ENCODE data around the gene EID2B.

Gene EID2B

DNA sequence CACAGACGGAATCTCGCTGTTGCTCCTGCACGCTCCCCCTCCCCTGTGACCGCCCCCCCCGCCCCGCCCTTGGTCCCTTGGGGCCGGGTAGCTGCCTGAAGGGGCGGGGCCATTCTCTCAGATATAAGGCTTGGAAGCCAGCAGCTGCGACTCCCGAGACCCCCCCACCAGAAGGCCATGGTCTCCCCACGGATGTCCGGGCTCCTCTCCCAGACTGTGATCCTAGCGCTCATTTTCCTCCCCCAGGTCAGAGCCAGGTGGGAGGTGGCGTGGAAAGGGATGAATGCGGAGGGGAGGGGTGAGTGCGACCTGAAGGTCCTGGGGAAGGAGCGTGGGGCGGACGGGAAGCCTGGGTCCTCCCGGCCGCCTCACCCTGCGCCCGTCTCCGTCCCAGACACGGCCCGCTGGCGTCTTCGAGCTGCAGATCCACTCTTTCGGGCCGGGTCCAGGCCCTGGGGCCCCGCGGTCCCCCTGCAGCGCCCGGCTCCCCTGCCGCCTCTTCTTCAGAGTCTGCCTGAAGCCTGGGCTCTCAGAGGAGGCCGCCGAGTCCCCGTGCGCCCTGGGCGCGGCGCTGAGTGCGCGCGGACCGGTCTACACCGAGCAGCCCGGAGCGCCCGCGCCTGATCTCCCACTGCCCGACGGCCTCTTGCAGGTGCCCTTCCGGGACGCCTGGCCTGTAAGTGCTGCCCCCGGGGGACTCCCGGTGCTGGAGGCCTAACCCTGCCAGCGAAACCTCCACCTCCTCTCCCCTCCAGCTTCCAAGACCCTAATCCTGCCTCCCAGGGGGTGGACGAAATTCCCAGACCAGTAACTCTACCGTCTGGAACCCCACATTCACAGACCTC lies 33.6 kb downstream of the EID2B start, which contains the start of gene DLL3:
TSS of gene DLL3 (plus strand) at position 150 of the 845 bp plus-strand sequence. CDS start at position 178, 28 bp downstream.
- DNase-seq, result no peak

DNA sequence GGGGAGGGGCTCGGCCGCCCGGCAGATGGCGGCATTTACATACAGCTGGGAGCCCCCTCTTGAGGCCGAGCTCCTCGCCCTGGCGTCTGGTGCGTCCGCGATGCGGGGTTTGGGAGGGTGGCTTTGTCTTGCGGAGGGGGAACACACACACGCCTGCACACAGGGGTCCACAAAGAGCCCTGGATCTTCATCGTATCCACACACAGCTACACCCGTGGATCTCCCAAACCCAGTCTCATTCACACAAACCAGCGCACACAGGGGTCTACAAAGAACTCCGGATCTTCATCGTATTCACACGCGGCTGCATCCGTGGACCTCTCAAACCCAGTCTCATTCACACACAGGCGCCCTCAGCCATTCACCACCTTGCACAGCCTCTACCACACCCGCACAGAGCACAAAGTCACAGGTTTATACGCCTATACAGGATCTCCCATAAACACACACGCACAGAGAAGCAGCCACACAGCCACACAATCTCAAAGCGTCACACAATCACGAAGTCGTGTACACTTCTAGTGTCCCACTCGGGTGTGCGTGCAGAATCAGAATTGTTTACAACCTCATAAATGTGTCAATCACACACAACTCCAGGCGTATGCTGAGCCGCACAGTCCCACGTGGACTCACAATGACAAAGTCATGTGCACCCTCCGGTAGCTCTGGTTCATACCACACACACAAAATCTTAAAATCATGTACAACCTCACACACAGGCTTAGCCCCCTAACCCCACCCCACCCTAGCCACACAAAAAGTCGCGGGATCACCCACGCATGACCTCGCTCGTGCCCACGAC lies 34.5 kb downstream of the EID2B start:
- DNase-seq, result no peak

DNA sequence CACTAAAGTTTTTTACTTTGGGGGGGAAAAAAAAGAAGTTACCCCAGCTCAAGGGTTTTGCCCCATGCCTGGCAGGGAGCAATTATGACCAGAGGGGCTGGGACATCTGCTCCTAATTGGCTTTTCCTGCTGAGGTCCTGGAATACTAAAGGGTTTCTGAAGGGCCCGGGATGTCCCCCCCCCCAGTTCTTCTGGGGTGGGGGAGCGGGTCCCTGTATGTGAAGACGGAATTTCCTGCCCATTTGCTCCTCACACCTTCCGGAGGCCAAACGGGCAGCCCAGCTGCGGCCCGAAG lies 35.0 kb downstream of the EID2B start:
- no peak for DNase-seq

DNA sequence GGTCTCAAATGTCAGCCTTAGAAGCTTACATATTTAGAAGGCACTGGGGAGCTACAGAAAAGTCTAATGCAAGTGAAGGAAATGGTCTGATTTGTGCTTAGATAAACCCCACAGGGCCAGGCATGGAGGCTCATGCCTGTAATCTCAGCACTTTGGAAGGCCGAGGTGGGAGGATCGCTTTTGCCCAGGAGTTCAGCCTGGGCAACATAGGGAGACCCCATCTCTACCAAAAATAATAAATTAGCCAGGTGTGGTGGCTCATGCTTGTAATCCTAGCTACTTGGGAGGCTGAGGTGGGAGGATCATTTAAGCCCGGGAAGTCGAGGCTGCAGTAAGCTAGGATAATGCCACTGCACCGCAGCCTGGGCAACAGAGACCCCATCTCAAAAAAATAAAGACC lies 36.6 kb downstream of the EID2B start:
- no peak for DNase-seq

DNA sequence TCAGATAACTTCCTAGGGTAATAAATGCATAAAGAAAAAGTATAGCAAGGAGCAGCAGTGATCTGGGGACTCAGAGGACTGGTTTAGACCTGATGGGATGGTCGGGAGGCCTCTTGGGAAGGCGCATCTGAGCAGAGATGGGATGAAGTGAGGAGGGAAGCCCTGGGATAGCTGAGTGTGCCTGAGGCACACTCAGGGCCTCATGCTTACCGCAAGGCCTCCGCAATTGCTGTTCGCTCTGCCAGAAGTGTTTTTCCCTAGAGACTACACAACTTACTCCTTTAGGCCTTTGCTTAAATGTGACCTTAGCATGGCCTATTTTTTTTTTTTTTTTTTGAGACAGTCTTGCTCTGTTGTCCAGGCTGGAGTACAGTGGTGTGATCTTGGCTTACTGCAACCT lies 38.0 kb downstream of the EID2B start:
- DNase-seq, result no peak

DNA sequence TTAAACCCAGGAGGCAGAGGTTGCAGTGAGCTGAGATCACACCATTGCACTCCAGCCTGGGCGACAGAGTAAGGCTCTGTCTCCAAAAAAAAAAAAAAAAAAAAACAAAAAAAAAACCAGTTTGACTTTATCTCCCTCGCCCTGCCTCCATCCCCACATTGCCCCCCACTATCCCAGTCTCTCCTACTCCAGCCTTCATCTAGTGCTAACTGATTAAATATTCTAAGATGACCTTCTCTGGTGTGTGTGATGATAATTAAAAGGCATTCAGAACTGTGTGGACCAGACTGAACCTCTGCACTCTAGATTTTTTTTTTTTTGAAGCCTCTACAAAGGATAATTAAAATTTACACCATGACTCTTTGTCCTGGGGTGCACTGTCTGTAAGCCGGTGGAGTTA lies 39.9 kb downstream of the EID2B start:
- DNase-seq, result no peak

DNA sequence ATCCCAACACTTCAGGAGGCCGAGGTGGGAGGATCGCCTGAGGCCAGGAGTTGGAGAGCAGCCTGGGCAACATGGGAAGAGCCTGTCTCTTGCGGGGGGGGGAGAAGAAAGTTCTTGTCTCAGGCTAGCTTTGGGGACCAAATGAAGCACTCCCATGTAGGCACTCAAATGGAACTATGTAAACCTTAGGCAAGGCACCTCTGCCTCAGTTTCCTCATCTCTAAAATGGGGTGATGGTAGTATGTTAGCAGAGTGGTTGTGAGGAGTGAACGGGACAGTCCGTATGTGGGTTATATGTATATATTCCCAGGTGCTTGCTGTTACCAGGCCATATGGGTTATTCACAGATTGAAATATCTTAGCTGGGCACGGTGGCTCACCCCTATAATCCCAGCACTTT lies 40.4 kb downstream of the EID2B start:
- DNase-seq, result no peak

DNA sequence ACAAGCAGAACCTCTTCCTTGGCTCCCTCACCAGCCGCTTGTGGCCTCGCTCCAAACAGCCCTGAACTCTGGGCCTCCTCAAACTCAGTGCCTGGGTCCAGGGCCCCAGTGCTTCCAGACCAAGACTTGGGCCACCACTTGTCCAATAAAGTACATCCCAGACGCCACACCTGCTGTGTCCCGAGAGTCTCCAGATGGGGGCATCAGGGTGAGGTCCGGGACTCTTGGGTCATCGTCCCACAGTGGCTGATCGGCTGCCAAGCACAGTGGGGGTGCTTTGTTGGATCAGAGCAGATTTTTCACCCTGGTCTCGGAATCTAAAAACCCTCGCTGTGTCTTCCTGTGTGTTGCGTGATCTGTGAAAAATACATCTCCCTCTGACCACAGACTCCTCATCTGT lies 42.9 kb downstream of the EID2B start:
- DNase-seq, result no peak

DNA sequence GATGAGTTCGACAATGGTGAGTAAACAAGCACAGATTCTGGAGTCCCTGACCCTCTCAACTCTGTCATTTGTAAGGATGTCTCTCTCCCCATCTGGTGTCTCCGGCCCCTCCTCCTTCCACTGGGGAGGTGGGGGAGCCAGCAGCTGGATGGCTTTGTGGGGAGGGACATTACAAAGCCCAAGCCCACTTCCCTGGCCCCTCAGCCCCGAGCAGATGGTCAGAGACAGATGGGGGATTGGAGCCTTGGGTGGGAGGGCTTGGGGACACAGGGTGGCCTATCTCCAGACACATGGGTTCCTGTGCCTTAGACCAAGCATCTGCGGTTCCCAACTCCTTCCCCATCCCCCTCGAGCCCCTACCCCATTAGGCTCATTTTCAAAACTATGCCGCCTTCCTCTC lies 49.5 kb downstream of the EID2B start:
- DNase-seq, result no peak

DNA sequence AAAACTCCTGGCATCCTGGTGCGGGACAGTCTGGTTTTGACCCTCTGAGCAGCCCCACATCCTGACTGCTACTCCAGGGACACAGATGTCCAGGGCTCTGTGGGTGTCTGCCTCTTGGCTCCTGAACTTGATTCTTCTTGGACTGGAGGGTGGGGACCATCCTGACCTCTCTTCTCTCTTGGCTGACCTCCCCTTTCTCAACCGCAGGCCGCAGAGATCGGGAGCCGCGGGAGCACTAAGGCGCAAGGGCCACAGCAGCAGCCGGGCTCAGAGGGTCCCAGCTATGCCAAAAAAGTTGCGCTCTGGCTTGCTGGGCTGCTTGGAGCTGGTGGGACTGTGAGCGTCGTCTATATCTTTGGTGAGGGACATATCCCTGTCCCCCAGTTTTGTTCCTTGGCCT lies 51.0 kb downstream of the EID2B start:
- DNase-seq, result no peak

DNA sequence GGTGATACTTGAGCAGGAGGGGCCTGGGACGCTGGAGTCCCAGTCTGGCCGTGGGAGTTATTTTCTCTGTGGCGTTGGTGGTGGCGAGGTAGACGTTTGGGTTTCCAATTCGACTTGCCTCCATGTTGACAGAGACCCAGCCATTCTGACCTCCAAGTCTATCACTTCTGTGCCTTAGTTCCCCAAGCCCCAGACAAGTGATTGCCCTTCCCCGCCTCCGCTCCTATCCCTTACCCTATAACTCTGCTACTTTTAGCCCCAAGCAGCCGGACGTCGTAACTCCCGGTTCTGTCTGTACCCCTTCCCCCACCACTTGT lies 51.5 kb downstream of the EID2B start:
- DNase-seq, result no peak

Measured in activated CD4-positive, alpha-beta T cell treated with anti-CD3 and anti-CD28 coated beads, Interleukin-2, amount 50 U/mL, for 16 hours (primary cell).